Astrocyte (in vitro differentiated cells and primary cell): ENCODE data around the gene NTM.

Source experiments
- CTCF ChIP-seq: IDR thresholded peaks from 2 replicates; pipeline ENCODE4 v1.5.1; 2011; ENCODE audit warnings: low read depth, mild to moderate bottlenecking, inconsistent platforms, low read length, moderate library complexity; ENCODE audit not compliant: insufficient read depth
- EZH2 ChIP-seq: IDR thresholded peaks from 2 replicates; pipeline ENCODE4 v1.6.1; 2012; ENCODE audit warnings: mild to moderate bottlenecking, low read length, inconsistent platforms; ENCODE audit not compliant: insufficient read depth

- TF ChIP-seq CTCF: no peak
- TF ChIP-seq EZH2: no peak
Measured at GRCh38 chr11:131880976-131881375, 510.6 kb downstream of the NTM start.
